ENCODE results near the gene CORO1A.
"Not testable (repeated sequence)": the region's sequence is repeated elsewhere in the genome, so short reads cannot be mapped to it uniquely, and the experiment has no call there.

GRCh38 chr16:30194172-30194925 is 10.9 kb downstream of the CORO1A start:
- not testable (repeated sequence) for TF ChIP-seq EZH2phosphoT487, CTCF (IDR thresholded peaks at IDR 0.05)
